ENCODE measurements around the gene ADAD1. TPM values are rescaled to one million over a fixed set of nuclear protein-coding genes. Genes with fewer than 3 reads are reported as not detected.

The ADAD1 gene
- total and polyA plus RNA-seq, 3 donors from 2014 or later = 97.2 to 193 (median 154) TPM

GRCh38 chr4:122450847-122451246 lies 72.0 kb downstream of the ADAD1 start:
- Histone ChIP-seq H3K9me3 (no peaks in the 10 kb centered on the region), H3K27ac (no peak overlapping the region), H3K4me1 (no peaks in the 10 kb centered on the region), H3K36me3 (ENCODE audit: low read depth, missing control alignments) (no peaks in the 10 kb centered on the region), H3K27me3 (no peaks in the 10 kb centered on the region), H3K4me3 (no peak overlapping the region)
- intact Hi-C loops (cut with DNase I; ENCODE audit: low total_unique reads) = no loop called here
- DNase-seq = peak; percentile 36
- TF ChIP-seq POLR2A (IDR thresholded peaks at IDR 0.05) (no peak), CTCF (IDR thresholded peaks at IDR 0.05) (no peak)

GRCh38 chr4:122453384-122453995 lies 74.7 kb downstream of the ADAD1 start:
- Histone ChIP-seq H3K9me3 (no peaks in the 10 kb centered on the region), H3K4me3 (no peak overlapping the region), H3K36me3 (ENCODE audit: low read depth, missing control alignments) (no peaks in the 10 kb centered on the region), H3K27me3 (no peaks in the 10 kb centered on the region), H3K27ac (no peak overlapping the region), H3K4me1 (no peaks in the 10 kb centered on the region)
- intact Hi-C loops (cut with DNase I; ENCODE audit: low total_unique reads) = no loop called here
- DNase-seq = no peak
- no peak for TF ChIP-seq POLR2A (IDR thresholded peaks at IDR 0.05)
- no peak for TF ChIP-seq CTCF (IDR thresholded peaks at IDR 0.05)
- WGBS, 2 donors = 67 to 71% methylated on average over 1 of the region's 1 CpG

- no peak within 1 kb of the TSS for H3K27ac ChIP-seq
- DNase-seq = no peak
- H3K36me3 ChIP-seq (ENCODE audit: low read depth, missing control alignments) = no peaks in the 10 kb centered on the region
- no peaks in the 10 kb centered on the region for H3K4me1 ChIP-seq
- H3K9me3 ChIP-seq = no peaks in the 10 kb centered on the region
- H3K4me3 ChIP-seq = no peak within 1 kb of the TSS
- TF ChIP-seq CTCF (IDR thresholded peaks at IDR 0.05) (no peak), POLR2A (IDR thresholded peaks at IDR 0.05) (no peak)
- no peaks in the 10 kb centered on the region for H3K27me3 ChIP-seq
- 81 to 87% methylated on average over 2 of the region's 2 CpGs for WGBS, 2 donors
- intact Hi-C loops (cut with DNase I; ENCODE audit: low total_unique reads) = no loop called here
Measured at GRCh38 chr4:122456231-122457116, 77.7 kb downstream of the ADAD1 start, which contains the start of gene IL2. IL2 (minus strand) TSS chr4:122456725; CDS start chr4:122456440, 285 bp downstream.

GRCh38 chr4:122458625-122459024 lies 79.8 kb downstream of the ADAD1 start:
- no peaks in the 10 kb centered on the region for H3K9me3 ChIP-seq
- no peak for DNase-seq
- WGBS, 2 donors = 66 to 68% methylated on average over 5 of the region's 5 CpGs
- no peaks in the 10 kb centered on the region for H3K36me3 ChIP-seq (ENCODE audit: low read depth, missing control alignments)
- TF ChIP-seq POLR2A (IDR thresholded peaks at IDR 0.05) (no peak), CTCF (IDR thresholded peaks at IDR 0.05) (no peak)
- H3K27ac ChIP-seq = no peak overlapping the region
- no peaks in the 10 kb centered on the region for H3K27me3 ChIP-seq
- no peak overlapping the region for H3K4me3 ChIP-seq
- no peaks in the 10 kb centered on the region for H3K4me1 ChIP-seq
- intact Hi-C loops (cut with DNase I; ENCODE audit: low total_unique reads) = no loop called here
